ENCODE results near the gene CYP11A1.
"Not testable (repeated sequence)": the region's sequence is repeated elsewhere in the genome, so short reads cannot be mapped to it uniquely, and the experiment has no call there.

CYP11A1 gene

GRCh38 chr15:74373731-74374647 lies 6.5 kb upstream of the CYP11A1 start:
- in situ Hi-C loops (cut with HindIII; ENCODE audit: low pct_unique_long_range_greater_than_20kb, low sequenced_read_pairs): no loop called here
- no peak for TF ChIP-seq JUND (IDR thresholded peaks at IDR 0.05; ENCODE audit: low read depth)
- DNase-seq (ENCODE audit: low read depth in 1 of 2, low spot score in 1 of 2): peak; percentile 95

GRCh38 chr15:74373056-74373650 lies 5.7 kb upstream of the CYP11A1 start:
- DNase-seq (ENCODE audit: low read depth in 1 of 2, low spot score in 1 of 2): no peak
- no peak for TF ChIP-seq JUND (IDR thresholded peaks at IDR 0.05; ENCODE audit: low read depth)
- in situ Hi-C loops (cut with HindIII; ENCODE audit: low pct_unique_long_range_greater_than_20kb, low sequenced_read_pairs): no loop called here

- no peak for DNase-seq (ENCODE audit: low read depth in 1 of 2, low spot score in 1 of 2)
- no peak for TF ChIP-seq JUND (IDR thresholded peaks at IDR 0.05; ENCODE audit: low read depth)
- in situ Hi-C loops (cut with HindIII; ENCODE audit: low pct_unique_long_range_greater_than_20kb, low sequenced_read_pairs): no loop called here
These were observed 3.0 kb upstream of the CYP11A1 start for GRCh38 chr15:74370471-74370870.

- DNase-seq (ENCODE audit: low read depth in 1 of 2, low spot score in 1 of 2): no peak
- no peak for TF ChIP-seq JUND (IDR thresholded peaks at IDR 0.05; ENCODE audit: low read depth)
- in situ Hi-C loops (cut with HindIII; ENCODE audit: low pct_unique_long_range_greater_than_20kb, low sequenced_read_pairs): no loop called here
These were observed 2.3 kb upstream of the CYP11A1 start for GRCh38 chr15:74369756-74370155.

GRCh38 chr15:74369084-74369745 lies 1.8 kb upstream of the CYP11A1 start:
- no peak for DNase-seq (ENCODE audit: low read depth in 1 of 2, low spot score in 1 of 2)
- in situ Hi-C loops (cut with HindIII; ENCODE audit: low pct_unique_long_range_greater_than_20kb, low sequenced_read_pairs): no loop called here
- no peak for TF ChIP-seq JUND (IDR thresholded peaks at IDR 0.05; ENCODE audit: low read depth)

GRCh38 chr15:74368121-74368520 lies 675 bp upstream of the CYP11A1 start:
- in situ Hi-C loops (cut with HindIII; ENCODE audit: low pct_unique_long_range_greater_than_20kb, low sequenced_read_pairs): no loop called here

GRCh38 chr15:74365598-74366445 lies 1.6 kb downstream of the CYP11A1 start:
- TF ChIP-seq JUND (IDR thresholded peaks at IDR 0.05; ENCODE audit: low read depth): no peak
- in situ Hi-C loops (cut with HindIII; ENCODE audit: low pct_unique_long_range_greater_than_20kb, low sequenced_read_pairs): no loop called here
- no peak for DNase-seq (ENCODE audit: low read depth in 1 of 2, low spot score in 1 of 2)

More at GRCh38 chr15:74368121-74368520, 675 bp upstream of the CYP11A1 start:
- no peak for DNase-seq (ENCODE audit: low read depth in 1 of 2, low spot score in 1 of 2)
- TF ChIP-seq JUND (IDR thresholded peaks at IDR 0.05; ENCODE audit: low read depth): no peak

GRCh38 chr15:74364936-74365597 lies 2.4 kb downstream of the CYP11A1 start:
- TF ChIP-seq JUND (IDR thresholded peaks at IDR 0.05; ENCODE audit: low read depth): no peak
- DNase-seq (ENCODE audit: low read depth in 1 of 2, low spot score in 1 of 2): no peak
- in situ Hi-C loops (cut with HindIII; ENCODE audit: low pct_unique_long_range_greater_than_20kb, low sequenced_read_pairs): no loop called here

- DNase-seq (ENCODE audit: low read depth in 1 of 2, low spot score in 1 of 2): no peak
- in situ Hi-C loops (cut with HindIII; ENCODE audit: low pct_unique_long_range_greater_than_20kb, low sequenced_read_pairs): no loop called here
- no peak for TF ChIP-seq JUND (IDR thresholded peaks at IDR 0.05; ENCODE audit: low read depth)
These were observed 5.0 kb downstream of the CYP11A1 start for GRCh38 chr15:74362482-74362881.

- in situ Hi-C loops (cut with HindIII; ENCODE audit: low pct_unique_long_range_greater_than_20kb, low sequenced_read_pairs); DNase-seq (ENCODE audit: low read depth in 1 of 2, low spot score in 1 of 2): not testable (repeated sequence)
These were observed 6.6 kb downstream of the CYP11A1 start for GRCh38 chr15:74360855-74361254.

- DNase-seq (ENCODE audit: low read depth in 1 of 2, low spot score in 1 of 2); in situ Hi-C loops (cut with HindIII; ENCODE audit: low pct_unique_long_range_greater_than_20kb, low sequenced_read_pairs): not testable (repeated sequence)
These were observed 8.1 kb downstream of the CYP11A1 start for GRCh38 chr15:74359376-74359775.

GRCh38 chr15:74357514-74357913 lies 9.9 kb downstream of the CYP11A1 start:
- in situ Hi-C loops (cut with HindIII; ENCODE audit: low pct_unique_long_range_greater_than_20kb, low sequenced_read_pairs); DNase-seq (ENCODE audit: low read depth in 1 of 2, low spot score in 1 of 2): not testable (repeated sequence)

- in situ Hi-C loops (cut with HindIII; ENCODE audit: low pct_unique_long_range_greater_than_20kb, low sequenced_read_pairs); DNase-seq (ENCODE audit: low read depth in 1 of 2, low spot score in 1 of 2): not testable (repeated sequence)
These were observed 11.4 kb downstream of the CYP11A1 start for GRCh38 chr15:74356050-74356449.

- in situ Hi-C loops (cut with HindIII; ENCODE audit: low pct_unique_long_range_greater_than_20kb, low sequenced_read_pairs); DNase-seq (ENCODE audit: low read depth in 1 of 2, low spot score in 1 of 2): not testable (repeated sequence)
These were observed 13.5 kb downstream of the CYP11A1 start for GRCh38 chr15:74353992-74354391.

Data from T47D (cell line).